NT2/D1 (cell line): ENCODE results near the gene SHROOM2.

Experiments
- SUZ12 ChIP-seq: IDR thresholded peaks from 2 replicates; pipeline ENCODE4 v1.6.1; 2011; ENCODE audit not compliant: insufficient read length, insufficient read depth; ENCODE audit errors: extremely low read depth
- YY1 ChIP-seq: IDR thresholded peaks from 2 replicates; pipeline ENCODE4 v1.6.1; 2011; ENCODE audit not compliant: insufficient read length, insufficient read depth
- ZNF274 ChIP-seq: IDR thresholded peaks from 2 replicates; pipeline ENCODE4 v1.6.1; 2011; ENCODE audit warnings: mild to moderate bottlenecking, low read depth, low read length

DNA sequence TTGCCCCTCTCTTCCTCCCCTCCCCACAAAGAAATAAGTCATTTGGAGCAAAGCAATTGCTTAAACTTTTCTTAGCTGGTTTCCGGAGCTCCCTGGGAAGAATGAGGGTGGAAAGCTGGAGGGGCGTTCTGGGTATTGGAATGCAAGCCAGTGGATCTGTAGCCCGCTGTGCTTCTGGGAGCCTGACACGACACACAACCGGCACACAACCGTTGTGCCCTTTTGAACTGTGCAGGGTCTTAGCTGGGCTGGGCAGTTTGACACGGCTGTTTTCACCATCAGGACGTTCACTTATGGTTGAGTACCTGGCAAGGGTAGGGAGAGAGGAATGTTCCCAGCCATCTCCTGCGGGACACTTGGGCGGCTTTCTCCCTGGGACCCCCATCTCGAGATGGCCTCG lies 38.3 kb downstream of the SHROOM2 start:
- TF ChIP-seq YY1, result no peak
- TF ChIP-seq ZNF274, result no peak
- no peak for TF ChIP-seq SUZ12
